LNCaP clone FGC (cell line): ENCODE measurements around the gene GK.

Experiments
- DNase-seq: peaks from one replicate; pipeline ENCODE4 v3.0.0-alpha.2; 2011; ENCODE audit warnings: low read depth
- H3K4me3 ChIP-seq: 2 replicates; pipeline ENCODE4 v1.5.1; 2011; ENCODE audit warnings: mild to moderate bottlenecking, low read depth, low read length, control low read depth
- TF ChIP-seq, protein P1 (sequence below): IDR thresholded peaks from 2 replicates; pipeline ENCODE4 v1.5.1; 2012; ENCODE audit warnings: mild to moderate bottlenecking; ENCODE audit not compliant: control insufficient read depth, insufficient read depth; ENCODE audit errors: extremely low read depth

The GK gene

GRCh38 chrX:30679369-30679768 lies 26.1 kb downstream of the GK start:
- DNase-seq = no peak
- TF ChIP-seq, protein P1, sequence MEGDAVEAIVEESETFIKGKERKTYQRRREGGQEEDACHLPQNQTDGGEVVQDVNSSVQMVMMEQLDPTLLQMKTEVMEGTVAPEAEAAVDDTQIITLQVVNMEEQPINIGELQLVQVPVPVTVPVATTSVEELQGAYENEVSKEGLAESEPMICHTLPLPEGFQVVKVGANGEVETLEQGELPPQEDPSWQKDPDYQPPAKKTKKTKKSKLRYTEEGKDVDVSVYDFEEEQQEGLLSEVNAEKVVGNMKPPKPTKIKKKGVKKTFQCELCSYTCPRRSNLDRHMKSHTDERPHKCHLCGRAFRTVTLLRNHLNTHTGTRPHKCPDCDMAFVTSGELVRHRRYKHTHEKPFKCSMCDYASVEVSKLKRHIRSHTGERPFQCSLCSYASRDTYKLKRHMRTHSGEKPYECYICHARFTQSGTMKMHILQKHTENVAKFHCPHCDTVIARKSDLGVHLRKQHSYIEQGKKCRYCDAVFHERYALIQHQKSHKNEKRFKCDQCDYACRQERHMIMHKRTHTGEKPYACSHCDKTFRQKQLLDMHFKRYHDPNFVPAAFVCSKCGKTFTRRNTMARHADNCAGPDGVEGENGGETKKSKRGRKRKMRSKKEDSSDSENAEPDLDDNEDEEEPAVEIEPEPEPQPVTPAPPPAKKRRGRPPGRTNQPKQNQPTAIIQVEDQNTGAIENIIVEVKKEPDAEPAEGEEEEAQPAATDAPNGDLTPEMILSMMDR = no peak
- H3K4me3 ChIP-seq = no peak overlapping the region

GRCh38 chrX:30680618-30681017 lies 27.4 kb downstream of the GK start:
- DNase-seq = no peak
- no peak overlapping the region for H3K4me3 ChIP-seq
- TF ChIP-seq, protein P1 = no peak

DNA sequence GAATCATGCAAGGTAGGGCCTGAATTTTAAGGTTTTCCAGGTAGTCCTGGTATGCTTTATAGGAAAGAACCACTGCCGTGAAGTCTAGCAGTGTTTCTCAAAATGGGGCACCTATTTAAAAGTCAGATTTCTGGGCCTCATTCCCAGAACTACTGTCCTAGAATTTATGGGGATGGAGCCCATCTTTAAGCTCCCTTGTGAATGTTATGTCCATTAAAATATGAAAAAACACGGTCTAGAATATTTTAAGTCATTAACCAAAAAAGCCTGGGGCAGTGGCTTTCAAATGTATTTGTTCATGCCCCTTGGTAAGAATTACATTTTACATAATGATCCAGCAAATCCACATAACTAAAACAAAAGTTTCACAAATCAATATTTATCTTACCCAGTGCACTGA lies 35.4 kb downstream of the GK start:
- TF ChIP-seq, protein P1 = no peak
- no peak for DNase-seq
- H3K4me3 ChIP-seq = no peak overlapping the region

DNA sequence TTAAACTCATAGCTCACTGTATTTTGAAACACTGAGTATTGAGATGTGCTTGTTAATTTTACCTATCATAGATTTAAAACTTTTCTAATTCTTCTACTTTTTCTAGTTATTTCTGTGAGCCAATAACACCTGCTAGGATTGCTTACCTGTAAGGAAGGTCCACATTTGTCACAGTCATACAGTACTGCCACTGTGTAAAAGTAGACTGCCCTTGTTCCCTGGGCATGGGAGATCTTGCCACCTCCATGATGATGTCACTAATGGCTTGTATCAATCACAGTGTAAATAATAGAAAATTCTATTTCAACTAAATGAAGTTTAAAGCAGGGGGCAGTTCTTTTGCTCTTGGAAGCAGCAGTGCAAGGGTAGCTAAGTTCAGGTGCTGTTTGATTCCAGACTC lies 35.9 kb downstream of the GK start:
- no peak overlapping the region for H3K4me3 ChIP-seq
- no peak for DNase-seq
- TF ChIP-seq, protein P1 = no peak

GRCh38 chrX:30690330-30690729 lies 37.1 kb downstream of the GK start:
- TF ChIP-seq, protein P1 = no peak
- H3K4me3 ChIP-seq = no peak overlapping the region
- no peak for DNase-seq

DNA sequence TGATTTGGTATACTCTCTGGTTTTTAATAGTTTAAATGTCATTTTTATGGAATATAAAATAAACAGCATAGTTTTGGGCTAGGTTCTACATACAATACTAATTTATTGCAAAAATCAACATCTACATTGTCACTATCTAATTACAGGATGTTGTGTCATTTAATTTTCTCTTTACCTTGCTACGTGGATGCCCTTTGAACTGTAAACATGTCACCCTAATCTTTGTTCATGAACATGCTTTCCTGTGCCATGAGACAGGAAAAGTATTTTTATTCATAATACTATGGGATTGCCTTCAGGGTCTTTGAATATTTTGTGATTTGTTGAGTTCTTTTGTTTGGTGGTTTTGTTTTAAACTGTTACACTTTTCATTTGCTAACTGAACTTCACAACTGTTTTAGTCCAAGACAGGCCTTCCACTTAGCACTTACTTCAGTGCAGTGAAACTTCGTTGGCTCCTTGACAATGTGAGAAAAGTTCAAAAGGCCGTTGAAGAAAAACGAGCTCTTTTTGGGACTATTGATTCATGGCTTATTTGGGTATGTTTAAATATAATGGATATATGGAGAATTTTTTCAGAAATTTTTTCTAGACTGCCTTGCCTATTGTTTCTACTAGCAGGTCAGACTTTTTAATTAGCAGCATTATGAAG lies 40.9 kb downstream of the GK start:
- DNase-seq = no peak
- H3K4me3 ChIP-seq = no peak overlapping the region
- TF ChIP-seq, protein P1 = no peak

DNA sequence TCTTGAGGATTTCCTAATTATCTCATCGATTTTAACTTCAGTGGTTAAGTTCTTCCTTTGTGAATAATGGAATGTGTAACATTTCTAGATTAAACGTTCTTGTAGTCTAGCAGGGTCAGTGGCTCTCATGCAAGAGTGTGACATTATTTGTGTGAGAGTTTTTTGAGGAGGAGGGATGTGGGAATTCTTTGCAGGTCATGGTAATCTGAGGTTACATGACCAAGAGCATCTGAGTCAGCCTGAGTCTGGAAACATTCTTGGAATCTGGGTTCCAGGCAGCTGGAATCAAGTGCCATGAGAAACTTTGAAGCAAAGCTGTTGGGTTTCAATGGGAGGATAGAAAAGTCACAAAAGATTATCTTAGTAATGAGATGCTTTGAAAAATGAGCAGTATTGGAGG lies 49.5 kb downstream of the GK start:
- DNase-seq = no peak
- no peak overlapping the region for H3K4me3 ChIP-seq
- TF ChIP-seq, protein P1 = no peak
